GM19438 (cell line): ENCODE data around the gene BACE2.

ENCODE experiments used
- ATAC-seq: cut with Tn5 transposase; IDR thresholded peaks from one replicate; pipeline ENCODE4 v1.9.1; 2021; ENCODE audit warnings: low read depth; ENCODE audit not compliant: unreplicated experiment

The BACE2 gene

DNA sequence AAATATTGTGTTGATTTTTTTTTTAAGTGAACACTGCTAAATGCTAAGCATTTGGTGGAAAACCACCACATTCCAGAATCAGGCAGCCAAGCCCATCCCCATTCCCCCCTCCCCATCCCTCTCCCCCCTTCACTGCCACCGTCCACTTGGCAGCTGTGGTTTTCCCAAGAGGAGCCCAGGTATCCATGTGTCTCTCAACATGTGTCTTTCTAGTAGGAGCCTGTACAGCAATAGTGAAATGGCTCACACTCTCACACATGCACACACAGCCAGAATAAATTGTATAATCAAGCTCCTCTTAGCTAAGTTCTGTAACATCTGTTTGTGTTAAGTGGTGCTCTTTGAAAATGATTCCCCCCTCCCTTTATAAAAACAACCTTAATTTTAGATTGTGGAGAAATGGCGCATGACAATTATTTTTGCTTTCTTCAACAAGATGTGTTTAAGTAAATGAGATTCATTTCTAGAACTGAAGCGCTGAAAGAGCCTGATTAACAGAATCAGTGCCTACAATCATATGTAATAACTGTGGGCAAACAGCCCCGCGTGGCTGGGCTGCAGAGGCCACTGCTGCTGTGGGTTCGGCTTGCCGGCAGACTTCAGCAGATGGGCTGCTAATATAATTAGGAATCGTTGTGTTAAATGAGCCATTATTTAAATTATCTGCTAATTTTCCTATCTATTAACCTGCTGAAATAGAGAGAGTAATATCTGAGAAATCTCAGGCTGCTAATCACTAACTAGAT, 43.3 kb downstream of the BACE2 start:
- no peak for ATAC-seq

DNA sequence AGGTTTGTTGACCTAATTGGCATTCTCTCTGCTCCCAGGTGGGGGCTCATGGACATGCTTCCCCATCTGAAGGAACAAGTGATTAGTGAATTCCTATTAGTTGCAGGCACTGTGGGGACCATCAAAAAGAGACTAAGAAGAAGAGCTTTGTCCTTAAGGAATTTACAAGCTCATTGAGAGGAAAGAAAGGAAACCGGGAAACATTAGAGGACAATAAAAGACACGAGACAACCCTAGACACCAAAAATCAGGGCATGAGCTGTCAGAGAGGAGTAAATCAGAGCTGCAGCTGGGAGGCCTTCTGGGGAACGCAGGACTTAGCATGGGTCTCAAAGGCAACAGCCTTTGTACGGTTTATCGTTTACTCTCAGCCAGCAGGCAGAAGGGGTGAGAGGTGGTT, 45.1 kb downstream of the BACE2 start:
- ATAC-seq: no peak

DNA sequence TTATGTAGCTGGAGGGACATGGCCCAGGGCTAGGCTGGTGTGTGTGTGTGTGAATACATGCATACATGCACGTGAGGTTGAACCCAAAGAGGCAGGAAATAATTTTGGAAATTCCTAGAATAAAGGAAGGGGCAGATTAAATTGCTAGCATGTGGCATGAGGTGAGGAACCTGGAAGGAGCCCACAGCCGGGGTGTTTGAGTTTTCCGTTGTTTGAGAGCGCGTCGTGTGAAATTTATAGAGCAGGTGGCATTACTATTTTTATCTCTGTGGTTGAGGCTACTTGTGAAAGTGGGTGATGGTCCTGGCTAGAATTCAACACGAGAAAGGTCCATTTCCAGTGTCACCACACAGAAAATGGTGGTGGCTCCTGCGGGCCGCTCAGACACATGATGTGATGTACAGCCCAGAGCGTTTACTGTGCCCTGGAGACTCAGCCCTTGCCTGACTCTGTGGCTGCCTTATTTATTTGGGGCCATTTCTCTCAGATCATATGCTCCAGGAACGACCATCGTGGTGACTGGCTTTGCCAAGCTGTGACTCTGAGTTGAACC, 48.0 kb downstream of the BACE2 start:
- no peak for ATAC-seq

DNA sequence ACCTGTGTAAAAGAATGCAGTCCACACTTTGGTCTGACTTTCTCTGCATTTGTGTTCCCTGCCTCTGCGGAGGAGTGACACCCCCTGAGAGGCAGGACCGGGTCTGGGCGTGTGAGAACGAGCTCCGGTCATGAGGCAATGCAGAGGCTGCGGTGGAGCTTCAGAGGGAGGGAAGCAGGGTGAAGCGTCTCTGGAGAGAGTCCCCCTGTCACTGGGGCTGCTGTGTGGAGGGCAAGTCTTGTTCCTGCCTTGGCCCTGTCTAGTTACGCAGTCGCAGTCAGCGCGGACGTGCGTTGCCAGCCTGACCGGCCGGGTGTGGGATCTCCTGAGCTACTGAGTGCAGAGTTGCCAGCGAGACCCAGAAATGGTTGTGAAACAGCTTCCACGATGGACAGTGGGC, 48.5 kb downstream of the BACE2 start:
- ATAC-seq: no peak

DNA sequence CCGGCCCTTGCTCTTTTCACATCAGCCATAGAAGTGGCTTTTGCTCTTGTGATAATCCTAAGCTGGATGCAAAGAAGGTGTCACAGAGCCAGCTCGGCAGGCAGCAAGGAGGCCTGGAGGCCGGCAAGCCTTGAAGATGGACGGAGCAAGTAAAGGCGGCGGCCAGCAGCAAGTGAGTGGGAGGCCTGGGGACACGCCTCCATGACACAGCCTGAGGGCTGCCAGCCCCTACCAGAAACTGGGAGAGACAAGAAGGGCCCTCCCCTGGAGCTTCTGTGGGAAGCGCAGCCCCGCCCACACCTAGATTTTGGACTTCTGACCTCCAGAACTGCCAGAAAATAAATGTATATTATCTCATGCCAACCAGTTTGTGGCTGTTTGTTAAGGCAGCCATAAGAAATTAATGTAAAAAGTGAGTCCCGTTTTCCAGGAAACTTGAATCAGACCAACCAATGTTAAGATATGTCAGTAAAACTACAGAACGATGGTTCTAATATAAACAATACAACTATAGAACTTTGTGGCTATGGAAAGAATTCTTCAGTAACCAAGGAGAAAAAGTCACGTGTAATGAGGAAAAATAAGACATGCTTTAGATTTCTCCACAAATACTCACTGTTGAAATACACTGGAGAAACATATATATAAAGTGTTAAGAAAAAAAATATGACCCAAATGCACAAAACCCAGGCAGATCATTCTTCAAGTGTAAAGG, 49.9 kb downstream of the BACE2 start:
- no peak for ATAC-seq

DNA sequence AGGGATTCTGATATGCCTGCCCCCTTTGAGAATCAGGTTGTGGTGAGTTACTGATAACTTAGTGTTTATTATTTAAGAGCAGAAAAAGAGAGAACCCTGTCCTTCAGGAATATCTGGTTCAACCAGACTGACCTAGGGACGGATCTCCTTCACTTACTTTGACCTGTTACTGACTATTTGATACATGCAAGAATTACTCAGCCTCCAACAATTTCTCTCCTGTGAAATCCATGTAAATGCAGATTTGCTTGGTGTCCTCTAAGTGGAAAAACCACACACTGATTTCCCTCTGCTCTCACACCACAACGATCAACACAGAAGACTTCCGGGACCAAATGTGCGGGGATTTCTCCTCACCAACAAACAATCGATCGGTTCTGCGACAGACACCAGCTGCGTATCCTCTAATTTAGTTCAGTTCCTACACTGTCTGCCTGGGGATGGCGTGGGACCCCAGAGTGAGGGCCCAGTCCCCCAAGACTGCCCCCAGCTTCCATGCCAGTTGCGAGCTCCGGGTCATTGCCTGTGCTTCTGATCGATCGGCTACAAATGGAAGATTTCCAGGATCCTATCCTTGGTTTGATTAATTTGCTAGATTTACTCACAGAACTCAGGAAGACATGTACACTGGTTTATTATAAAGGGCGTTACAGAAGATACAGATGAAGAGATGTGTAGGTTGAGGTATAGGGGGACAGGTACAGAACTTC, 51.7 kb downstream of the BACE2 start:
- ATAC-seq: no peak

DNA sequence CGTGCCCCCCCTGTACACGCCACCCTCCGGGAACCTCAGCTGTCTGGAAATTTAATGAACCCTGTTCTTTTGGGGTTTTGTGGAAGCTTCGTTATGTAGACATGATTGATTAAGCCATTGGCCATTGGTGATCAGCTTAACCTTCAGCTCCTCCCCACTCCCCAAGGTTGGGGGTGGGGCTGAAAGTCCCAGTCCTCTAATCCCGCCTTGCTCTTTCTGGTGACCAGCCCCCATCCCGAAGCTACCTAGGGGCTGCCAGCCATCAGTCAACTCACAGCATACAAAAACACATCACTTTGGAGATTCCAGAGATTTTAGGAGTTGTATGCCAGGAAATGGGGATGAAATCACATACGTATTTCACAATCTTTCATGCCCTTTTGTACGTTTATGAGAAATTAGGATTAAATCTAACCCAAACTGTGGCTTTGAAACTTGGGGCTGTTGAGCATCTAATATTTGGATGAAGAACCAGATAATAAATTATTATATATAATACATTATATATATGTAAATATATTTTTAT, 52.3 kb downstream of the BACE2 start:
- ATAC-seq: no peak

DNA sequence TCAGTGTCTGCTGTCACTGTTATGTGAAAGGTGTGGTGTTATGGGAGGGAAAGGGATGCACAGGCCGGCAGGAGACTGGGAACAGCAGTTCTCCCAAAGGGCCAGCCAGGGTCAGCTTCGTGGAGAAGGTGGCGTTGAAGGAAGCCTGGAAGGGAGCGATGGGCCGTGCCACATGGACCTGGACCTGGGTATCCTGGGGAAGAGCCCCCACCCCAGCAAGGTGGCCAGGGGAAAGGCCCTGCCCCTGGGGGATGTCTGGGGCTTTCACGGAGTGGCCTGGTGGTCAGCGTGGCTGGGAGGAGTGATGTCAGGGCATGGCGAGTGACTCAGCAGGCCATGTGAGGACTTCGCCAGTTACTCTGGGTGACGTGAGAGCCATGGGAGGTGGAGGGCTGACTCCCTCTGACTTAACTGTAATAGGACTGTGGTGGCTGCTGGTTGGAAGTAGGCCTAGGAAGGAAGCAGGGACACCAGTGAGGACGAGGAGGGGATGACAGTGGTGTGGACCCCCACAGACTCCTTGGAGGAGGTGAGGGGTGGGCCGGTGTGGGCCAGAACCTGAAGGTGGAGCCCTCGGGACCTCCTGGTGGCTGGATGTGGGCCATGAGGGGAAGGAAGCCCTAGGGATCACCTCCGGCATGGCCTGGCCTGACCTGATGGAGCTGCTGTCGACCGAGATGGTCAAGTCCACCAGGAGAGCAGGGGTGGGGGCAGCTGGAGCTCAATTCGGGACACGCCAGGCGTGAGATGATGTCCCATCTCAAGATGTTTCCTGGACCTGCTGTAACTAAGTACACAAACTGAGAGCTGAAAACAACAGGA, 54.5 kb downstream of the BACE2 start:
- ATAC-seq: no peak

DNA sequence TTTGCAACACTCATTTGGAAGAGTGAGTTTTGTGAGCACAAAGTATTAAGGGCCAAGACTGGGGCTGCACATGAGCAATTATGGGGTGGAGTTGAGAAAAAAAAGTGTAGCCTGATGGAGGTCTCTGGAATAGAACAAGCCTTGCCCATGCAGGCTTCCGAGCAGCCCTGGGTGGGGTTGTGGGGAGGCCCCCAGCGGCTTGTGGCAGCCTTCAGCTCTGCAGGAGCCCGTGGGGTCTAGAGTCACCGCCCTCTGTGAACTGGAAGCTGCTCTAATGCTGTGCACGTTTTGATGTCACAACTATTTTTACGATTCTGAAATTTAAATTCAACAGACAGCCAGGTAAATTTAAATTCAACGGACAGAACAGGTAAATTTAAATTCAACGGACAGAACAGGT, 58.9 kb downstream of the BACE2 start:
- no peak for ATAC-seq

DNA sequence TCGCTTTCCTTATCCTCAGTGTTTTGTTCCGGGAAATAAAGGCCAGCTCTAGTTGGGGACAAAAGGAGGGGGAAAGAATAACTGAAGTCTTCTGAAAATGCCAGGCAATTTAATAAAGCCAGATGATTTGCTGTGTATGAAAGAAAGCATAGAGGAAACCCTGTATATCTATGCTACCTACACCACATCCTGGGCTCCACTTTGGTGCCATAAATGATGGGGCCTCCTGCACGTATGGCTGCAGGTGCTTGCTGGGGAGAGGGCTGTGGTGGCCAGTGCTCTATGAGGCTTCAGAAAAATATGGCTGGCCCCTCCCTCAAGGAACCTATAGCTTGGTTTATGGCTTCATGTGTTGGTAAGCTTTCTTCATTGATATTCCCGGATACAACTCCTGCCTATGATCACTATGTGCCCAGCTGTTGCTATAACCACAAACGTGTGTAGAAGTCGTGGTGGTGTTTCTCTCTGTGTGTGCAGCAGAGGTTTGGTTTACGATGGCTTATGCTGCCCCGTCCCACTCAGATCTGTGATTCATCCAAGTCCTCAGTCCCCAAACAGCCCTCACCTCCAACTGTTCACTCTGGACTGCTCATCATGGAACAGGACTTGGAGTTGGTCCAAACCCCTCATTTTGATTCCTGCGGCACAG, 59.5 kb downstream of the BACE2 start:
- no peak for ATAC-seq

DNA sequence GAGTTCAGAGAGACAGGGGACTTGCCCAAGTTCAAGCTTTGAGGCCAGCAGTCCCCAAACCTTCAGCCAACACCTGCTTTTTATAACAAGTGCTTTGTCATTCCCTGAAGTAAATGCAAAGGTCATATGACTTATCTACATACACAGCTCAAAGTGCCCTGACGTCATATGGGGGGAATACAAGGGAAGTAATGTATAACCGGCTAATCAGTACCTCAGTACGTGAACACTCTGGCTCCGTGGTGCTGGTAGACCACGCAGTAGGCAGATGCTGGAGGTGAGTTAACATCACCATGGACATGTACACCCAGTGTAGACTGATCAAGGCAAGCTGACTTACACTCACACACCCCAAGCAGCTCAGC, 60.0 kb downstream of the BACE2 start:
- ATAC-seq: no peak

DNA sequence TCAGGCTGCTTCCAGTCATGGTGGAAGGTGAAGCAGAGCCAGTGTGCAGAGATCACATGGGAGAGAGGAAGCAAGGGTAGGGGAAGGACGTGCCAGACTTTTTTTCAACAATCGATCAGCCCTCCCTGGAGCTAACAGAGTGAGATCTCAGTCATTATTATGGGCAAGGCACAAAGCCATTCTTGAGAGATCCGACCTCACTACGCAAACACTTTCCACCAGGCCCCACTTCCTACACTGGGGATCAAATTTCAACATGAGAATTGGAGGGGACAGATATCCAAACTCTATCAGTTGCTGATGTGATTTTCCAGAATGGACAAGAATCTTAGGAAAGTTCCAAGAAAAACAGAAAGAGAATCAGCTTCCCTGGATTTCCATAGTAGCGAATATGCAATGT, 60.5 kb downstream of the BACE2 start:
- ATAC-seq: no peak

DNA sequence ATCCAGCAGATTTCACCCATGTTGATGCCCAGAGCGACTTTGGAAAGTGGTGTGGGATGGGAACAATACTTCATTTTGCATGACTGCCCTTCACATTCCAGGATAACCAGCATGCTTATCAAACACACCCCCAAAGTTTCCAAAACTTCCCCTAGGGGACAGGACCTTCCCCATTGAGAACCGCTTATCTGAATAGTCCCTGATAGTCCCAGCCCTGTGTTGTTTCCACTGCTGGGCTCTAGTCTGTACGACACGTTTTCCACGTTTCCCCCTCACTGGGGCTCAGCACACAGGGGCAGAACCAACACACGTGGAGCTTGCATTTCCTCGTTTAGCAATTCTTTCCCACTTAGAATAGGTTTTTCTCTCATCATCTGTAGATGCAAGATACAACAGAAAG, 61.0 kb downstream of the BACE2 start:
- no peak for ATAC-seq

DNA sequence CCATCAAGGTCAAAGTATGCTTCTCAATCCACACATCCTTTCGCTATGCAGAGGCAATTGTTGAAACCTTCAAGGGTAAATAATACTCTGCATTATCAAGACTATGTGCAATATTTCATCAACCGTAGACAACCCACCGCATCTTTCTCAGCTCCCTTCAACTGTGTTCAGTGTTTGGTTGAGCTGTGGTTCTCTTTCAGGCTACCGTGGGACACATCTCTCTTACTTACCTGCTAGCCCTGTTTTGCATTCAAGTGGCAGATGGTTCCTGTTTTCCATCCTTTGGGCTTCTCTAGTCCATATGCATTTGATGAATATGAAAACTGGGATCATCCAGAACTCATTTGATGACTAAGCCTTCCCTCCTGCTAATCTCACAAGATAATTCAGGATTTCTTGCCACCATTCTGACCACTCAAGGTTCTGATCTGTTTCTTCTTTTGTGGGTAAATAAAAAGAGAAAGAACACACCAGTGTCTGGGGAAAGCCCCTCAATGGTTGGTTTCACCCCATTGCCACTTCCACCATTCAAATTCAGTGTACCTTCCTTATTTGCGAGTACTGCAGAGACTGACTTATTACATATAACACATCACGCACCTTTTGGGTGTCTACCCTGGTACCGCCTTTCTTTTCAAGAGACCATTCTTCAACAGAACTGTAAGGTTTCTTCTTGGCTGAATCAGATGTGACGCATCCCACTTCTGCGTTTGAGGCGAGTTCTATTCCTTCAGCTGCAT, 61.7 kb downstream of the BACE2 start:
- ATAC-seq: no peak

DNA sequence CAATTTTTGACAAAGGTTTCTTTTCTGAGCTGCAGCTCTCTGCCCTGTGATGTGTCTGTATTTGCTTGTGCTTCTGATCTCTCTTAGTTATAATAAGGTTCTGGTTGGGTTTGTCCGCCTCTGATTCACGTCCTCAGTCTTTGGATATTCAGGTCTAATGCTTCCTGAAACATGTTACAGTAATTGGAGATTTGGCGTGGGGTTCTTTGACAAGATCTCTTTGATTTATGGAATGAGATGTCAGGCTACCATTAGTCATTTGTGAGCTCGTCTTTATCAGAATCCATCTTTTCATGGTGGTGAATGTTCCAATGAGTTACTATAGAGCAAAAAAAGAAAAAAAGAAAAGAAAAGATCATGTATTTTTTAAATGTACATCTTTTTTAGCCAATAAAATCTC, 62.5 kb downstream of the BACE2 start:
- ATAC-seq: no peak

DNA sequence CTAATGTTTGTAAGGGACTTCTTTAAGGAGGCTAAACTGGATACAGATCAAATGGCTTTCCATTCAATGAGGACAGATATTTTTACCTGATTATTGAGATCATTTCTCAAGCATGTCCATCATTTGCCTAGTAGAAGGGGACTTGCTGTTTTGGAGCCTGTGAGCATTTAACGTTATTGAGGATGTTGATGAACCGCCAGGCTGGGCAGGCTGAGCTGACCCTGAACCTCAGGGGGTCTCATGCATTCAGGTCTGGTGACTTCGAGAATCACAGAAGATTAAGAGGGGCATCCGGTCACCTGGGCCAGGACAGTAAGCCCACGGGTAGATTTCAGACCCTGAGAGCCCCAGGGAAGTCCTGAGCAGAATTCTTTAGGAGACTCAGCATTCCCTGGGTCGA, 63.1 kb downstream of the BACE2 start:
- ATAC-seq: no peak

DNA sequence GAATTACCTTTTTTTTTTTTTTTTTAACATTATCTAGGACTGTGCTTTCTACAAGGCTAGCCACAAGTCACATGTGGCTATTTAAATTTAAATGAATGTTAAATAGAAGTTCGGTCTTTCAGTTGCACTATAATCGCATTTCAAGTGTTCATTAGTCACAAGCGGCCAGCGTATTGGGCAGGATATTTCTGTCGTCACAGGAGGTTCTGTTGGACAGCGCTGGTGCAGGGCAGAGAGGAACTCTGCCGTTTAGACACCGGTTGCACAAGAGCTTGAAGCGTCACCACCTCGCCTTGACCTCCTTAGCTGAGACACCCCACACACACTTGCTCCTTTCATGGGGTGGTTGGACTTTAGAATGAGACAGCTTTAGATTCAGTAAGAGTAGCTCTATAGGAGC, 64.1 kb downstream of the BACE2 start:
- ATAC-seq: no peak

DNA sequence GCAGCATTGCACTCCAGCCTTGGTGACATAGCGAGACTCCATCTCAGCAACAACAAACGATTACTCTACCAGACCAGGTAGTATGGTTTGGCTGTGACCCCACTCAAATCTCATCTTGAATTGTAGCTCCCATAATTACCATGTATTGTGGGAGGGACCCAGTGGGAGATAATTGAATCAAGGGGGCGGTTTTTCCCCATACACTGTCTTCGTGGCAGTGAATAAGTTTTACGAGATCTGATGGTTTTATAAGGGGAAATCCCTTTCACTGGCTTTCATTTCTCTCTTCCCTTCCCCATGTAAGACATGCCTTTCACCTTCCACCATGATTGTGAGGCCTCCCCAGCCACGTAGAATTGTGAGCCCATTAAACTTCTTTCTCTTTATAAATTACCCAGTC, 66.0 kb downstream of the BACE2 start:
- ATAC-seq: no peak

DNA sequence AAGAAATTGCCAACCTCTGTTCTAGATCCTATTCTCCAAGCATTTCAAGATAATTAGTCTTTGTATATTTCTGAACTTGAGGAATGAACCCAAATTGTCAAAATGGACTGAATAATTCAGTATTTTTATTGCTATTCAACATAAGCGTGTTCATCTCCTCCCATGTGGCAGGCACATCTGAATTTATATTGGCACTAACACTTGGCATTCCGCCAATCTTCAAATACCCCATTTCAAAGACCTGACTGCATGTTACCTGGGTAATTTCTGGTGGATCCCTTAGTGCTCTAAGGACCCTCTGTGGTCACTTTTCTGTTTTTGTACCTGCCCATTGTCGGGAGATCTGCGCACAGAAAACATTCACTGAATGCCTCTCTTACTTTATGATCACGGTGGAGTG, 66.6 kb downstream of the BACE2 start:
- ATAC-seq: no peak
